Measurements from ENCODE around the gene PKD1.

Gene PKD1

DNA sequence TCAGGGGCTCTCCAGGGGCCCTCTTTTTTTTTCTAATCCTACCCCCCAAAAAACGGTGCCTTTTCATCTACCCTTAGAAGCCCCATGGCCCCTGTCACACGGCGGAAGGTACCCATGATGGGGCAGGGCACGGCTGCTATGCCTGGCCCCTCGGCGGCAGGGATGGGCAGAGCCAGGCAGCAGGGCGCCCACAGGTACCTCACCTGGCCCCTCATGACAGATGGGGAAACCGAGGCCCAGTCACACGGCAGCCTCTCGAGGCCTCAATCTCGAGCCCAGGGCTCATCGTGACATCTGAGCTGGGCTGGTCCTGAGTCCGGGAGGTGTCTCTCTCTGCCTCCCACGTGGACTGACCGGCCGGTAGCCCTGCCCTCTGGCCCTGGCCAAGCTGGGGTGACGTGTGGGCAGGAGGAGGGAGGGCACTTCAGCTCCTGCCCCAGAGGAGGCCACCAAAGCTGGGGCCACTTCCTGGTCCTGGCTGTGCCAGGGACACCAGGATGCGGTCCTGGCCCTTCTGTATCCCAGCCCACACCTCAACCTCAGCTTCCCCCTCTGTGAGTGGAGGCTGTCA lies 31.5 kb upstream of the PKD1 start:
- DNase-seq: no peak

DNA sequence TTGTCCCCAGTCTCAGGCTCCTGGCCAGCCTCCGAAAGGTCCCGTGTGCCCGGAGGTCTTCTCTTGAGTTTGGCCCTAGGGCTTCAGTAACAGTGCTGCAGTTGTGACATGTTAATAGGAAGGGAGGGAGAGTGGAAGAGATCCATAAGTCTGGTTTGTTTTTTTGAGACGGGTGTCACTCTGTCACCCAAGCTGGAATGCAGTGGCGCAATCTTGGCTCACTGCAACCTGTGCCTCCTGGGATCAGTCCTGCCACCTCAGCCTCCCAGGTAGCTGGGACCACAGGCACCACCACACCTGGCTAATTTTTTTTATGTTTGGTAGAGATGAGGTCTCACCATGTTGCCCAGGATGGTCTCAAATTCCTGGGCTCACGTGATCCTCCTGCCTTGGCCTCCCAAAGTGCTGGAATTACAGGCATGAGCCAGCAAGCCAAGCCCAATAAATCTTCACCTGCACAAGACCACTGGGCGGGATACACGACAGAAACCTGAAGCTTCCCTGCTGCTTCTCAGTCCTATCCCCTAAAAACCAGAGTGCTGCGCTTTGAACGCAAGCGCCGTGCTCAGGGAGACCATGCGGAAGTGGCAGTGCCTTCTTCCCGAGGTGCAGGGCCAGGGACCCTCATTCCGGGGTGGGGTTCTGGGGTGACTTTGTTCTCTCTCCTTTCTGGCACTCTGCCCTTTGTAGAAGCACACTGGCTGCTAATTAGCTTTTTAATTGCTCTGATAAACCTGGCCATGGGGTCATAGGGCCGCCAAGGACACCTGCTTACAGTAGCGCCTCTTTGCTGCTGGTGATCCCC lies 30.8 kb upstream of the PKD1 start:
- DNase-seq: no peak

DNA sequence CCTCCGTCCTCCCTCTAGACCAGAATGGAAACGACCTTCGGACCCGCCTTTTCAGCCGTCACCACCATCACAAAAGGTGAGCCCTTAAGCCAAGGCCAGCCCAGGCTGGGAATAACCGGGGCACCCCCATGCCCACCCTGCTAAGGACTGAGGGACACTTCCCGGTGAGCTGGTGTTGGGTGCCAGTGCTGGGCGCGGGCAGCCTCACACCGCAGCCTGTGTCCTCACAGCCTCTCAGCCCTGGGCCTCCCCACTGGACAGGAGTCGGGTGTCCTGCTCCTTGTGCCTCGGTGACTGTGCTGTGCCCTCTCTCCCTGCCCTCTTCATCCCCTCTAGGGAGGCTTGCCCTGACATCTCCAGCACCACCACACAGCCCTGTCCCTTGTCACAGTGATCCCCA lies 30.2 kb upstream of the PKD1 start:
- no peak for DNase-seq

DNA sequence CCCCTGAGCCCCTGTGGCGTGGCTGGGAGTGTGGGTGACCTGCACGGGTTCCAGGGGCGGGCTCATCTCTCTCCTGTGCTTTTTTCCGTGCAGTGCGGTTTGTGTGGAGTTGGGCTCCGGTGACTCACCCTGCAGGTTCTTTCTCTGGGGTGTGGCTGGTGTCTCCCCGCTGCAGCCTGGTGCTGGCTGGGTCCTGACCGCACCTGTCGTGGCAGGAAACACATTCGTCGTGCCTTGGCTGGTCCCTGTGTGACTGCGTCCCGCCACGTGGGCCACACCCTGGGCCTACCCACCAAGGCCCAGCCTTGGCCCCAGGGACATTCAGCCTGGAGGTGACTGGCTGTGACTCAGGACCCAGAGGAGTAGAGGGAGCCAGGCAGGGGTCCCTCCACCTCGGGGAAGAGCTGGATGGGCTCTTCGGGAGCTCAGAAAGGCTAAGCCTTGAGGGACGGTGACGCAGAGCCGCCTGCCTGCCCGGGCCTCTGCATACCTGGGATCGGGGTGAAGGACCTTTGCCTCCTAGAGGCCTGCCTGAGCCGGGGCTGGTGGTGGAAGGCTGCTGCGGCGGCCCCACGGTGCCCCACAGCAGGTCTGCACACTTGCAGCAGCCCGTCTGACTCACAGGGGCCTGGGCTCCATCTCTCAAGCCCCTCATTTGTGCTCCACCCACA lies 27.6 kb upstream of the PKD1 start:
- DNase-seq: no peak

DNA sequence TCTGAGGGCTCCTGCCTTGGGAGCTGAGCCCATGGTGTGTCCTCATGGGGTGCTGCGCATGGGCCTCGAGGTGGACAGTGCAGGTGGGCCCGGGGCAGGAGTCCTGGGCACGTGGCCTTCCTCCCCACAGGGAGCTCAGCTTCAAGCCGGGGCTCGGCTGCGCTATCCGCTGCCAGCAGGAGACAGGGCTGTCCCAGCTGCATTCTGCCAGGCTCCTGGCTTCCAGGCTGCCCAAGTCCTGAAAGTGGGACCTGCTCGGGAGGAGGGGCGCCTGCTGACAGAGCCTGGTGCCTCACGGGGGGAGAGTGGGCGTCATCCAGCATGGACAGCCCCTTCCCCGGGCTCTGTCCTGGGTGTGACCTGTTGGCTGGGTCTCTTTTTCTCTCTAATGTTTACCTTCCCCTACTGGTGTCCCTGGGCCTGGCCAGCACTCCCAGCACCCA lies 27.0 kb upstream of the PKD1 start:
- DNase-seq: no peak

DNA sequence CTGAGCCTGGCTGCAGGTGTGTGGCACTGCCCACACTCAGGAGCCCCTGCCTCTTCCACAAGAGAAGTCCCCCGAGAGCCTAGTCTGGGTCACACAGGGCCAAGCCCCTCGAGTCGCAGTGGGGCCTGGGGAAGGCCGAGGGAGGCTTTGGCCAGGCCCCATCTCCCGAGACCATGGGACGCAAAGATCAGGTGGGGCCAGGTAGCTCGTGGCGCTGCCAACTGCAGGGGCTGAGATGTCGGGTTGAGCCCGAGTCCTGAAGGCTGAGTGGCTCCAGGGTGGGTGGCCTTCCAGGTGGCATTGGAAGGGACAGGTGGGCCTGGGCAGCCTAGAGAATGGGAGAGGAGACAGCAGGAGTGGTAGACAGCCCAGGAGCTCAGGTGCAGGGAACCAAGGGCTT lies 26.2 kb upstream of the PKD1 start:
- DNase-seq: no peak

DNA sequence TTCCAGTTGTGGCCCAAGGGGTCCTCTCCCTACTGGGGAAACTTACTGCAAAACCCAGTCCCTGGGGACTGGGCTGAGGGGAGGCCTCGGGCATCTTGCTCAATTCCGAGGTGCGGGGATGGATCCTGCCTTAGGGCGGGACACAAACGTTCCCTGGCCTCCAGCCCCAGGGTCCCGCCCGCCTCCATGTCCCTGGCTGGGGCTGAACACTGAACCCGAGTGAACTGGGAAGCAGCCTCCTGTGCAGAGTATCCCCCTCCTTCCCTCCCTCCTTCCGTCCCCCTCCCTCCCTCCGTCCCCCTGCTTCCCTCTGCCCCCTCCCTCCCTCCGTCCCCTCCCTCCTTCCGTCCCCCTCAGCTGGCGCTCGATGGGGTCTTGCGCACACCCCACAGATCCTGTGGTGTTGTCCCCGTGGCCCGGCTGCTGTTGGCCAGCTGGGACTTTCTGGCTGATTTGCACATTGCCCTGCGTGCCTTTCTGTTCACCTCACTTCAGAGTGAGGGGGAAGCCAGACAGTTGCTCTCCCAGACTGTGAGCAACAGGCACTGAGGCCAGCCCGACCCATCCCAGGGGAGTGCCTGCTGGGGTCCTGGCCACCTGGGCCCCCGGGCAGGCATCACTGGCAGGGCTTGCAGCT lies 25.3 kb upstream of the PKD1 start:
- DNase-seq: no peak

DNA sequence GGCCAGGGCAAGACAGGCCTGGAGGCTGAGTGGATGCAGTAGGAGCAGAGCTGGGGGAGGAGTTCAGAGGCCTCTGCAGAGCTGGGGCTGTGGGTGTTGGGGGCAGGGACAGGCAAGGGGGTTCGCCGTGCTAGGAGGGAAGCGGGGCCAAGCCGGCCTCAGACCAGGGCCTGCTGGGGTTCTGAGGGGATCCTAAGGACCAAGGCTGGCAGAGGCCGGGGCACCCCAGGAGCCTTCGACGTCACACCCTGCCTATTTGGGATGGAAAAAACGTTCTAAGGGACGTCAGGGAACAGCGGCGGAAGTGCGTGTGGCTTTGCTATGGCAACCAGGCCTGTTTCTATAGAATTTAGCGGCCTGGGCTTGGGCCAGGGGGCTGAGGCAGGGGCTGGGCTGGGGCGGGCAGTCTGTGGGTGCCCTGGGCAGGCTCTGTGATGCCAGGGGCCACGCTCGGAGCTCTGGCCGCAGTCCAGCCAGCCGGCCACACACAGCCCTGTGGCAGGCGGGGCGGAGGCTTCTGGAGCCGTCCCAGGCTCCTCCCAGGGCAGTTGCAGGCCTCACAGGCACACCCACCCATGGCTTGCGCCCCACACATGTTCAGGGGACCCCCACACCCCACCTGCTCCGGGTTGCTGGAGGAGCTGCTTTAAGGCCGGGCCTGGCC lies 23.6 kb upstream of the PKD1 start:
- no peak for DNase-seq

DNA sequence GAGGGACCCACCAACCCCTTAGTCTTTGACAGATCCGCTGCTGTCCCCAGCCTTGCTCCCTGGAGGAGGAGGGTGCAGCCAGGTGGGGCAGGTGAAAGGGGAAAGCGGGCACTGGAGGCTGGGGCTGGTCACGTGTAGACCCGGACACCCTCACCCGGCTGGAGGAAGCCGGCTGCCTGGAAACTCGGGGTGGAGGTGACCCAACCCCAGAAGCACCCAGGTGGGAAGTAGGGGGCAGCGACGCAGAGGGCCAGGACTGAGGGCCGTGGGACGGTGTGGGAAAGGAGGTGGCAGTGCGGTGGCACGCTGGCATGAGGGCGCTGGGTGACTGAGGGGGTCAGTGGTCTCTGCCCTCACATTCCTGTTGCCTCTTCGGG lies 22.6 kb upstream of the PKD1 start:
- DNase-seq: no peak

DNA sequence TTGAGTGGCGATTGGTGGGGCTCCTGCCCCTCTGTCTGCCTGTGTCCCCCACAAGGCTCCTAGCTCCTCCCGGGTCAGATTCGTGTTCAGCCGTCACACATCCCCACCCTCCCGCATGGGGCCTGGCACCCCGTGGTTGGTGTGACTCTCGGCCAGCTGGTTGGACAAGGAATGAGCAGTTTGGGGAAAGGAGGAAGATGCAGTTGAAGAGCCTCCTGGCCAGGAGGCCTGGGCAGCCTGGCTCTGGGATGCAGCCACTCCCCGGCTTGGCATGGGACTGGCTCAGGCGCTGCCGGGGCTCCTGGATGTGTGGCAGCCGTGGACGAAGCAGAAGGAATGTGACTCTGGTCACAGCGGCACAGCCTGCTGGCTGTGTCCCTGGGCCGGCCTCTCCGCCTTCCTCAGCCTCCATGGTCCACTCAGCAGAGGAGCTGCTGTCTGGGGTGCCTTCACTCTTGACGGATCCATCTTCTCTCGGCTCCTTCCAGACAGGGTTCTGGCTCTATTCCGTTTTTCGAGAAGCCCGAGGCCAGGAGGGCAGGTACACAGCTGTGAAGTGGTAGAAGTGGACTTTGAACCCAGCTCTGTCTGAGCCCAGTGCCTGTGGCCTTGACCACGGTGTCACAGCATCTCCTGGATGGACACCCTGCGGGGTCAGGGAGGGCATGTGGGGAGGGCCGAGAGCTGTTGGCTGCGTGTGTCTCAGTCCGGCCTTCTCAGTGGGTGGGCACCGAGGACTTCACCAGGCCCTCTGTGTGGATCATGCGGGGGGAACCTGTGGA lies 22.0 kb upstream of the PKD1 start:
- DNase-seq: no peak

DNA sequence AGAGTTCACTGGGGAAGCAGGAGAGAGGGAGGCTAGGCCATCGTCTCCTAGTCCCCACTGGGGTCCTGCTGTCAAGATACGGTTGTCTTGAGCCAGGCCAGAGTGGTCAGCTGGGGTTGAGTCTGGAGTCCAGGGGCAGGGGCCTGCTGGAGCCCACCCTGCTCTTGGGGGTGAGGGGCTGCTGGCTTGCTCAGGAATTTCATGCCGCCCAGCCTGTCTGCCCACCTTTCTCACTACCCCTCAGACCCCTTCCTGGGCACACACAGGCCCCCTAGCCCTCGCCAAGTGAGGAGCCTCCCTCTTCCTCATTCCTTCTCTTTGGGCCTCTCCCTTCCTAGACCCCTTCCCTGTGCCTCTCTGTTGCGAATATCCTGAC lies 21.1 kb upstream of the PKD1 start:
- DNase-seq: no peak

DNA sequence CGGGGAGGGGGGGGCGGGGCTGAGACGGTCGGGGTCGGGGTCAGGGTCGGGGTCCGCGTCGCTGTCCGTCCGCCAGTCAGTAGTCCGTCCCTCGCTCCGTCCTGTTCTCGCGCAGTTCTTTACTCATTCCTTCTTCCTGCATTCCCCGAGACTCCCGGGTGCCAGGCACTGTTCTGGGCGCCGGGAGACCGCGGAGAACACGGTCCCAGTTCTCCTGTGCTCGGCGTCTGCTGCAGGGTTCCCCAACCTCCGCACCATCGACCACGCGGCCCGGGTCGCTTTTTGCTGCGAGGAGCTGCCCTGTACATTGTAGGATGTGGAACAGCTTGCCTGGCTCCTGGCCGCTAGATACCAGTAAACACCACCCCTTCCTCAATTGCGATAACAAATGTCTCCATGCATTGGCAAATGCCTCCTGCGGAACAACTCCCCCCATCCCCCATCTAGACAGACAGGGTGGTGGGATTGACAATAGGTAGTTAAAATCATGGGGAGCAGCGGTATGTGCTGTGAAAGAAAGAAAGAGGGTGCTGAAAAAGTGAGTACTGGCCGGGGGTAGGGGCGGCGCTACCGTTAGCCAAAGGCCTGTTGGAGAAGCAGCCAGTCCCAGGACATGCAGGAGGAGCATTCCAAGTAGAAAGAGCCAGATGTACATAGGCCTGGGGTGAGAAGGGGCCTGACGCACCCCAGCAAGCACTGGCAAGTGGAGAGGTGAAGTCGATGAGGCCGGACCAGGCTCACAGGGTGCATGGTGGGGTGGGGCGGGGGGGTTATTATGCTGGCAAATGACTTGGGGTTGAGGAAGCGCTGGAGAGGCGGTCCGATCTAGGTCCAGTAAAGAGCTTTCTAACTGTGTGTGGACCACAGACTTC lies 20.5 kb upstream of the PKD1 start:
- peak; percentile 19 to 51 (median 42) for DNase-seq

DNA sequence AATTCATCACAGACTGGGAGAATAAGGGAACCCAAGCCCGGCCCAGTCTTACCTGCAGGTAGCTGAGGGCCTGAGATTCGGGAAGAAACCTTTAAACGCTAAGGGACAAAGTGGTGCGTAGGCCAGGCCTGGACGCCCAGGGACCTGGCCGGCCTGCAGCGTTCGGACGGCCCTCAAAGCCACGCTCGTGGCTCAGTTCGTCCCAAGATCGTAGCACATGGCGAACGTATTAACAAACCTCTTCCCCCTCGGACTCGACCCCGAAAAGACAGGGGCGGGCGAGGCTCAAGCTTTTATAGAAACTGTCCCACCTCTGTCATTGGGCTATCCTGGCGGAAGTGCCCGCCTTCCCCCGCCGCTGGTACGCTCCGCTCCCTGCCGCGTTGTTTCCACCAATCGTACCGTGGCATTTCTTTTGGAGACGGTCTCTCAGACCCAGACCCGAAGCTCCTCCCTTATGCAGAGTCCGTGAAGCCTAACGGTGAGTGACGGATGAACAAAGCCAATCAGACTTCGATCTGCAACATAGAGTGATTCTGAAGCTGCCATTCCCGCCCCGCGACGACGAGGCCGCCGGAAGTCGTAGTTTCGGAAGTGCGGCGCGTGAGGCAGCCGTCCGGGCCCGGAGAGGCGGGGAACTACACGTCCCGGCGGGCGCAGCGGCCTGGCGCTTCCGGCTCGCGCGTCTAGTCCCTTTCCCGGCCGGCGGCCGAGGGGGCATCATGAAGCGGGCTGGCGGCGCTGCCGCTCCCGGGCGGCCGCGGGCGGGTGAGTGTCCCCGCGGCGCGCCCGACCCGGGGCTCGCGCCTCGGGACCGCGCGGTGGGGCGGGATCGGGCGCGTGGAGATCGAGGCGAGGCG lies 19.6 kb upstream of the PKD1 start, which contains the start of gene TRAF7:
Gene TRAF7 (plus strand): TSS at position 692 of the 860 bp plus-strand sequence. CDS start 8,139 bp downstream, outside the sequence.
- peak; percentile 99 to 100 (median 100) for DNase-seq

DNA sequence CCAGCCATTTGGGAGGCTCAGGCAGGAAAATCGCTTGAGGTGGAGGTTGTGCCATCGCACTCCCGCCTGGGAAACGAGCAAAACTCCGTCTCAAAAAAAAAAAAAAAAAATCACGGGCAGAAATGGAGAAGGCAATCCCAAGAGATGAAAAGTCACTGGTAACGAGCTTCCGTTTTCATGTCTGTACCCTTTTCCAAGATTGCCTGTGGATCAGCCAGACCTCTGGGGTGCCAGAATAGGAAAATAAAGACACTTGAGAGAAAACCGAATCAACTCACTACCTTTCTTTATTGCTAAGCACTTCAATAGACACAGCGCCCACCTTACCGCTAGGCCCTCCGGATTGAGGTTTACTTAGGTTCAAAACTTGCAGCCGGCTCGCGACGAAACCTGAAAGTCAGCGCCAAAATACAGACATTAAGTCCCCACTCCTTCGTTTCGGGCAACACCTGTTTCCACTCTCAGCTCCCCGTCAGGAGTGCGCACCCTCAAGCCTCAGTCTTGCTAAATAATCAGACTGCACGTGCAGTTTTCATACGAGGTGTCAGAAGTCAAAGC lies 18.9 kb upstream of the PKD1 start:
- peak; percentile 22 to 49 (median 25) for DNase-seq

DNA sequence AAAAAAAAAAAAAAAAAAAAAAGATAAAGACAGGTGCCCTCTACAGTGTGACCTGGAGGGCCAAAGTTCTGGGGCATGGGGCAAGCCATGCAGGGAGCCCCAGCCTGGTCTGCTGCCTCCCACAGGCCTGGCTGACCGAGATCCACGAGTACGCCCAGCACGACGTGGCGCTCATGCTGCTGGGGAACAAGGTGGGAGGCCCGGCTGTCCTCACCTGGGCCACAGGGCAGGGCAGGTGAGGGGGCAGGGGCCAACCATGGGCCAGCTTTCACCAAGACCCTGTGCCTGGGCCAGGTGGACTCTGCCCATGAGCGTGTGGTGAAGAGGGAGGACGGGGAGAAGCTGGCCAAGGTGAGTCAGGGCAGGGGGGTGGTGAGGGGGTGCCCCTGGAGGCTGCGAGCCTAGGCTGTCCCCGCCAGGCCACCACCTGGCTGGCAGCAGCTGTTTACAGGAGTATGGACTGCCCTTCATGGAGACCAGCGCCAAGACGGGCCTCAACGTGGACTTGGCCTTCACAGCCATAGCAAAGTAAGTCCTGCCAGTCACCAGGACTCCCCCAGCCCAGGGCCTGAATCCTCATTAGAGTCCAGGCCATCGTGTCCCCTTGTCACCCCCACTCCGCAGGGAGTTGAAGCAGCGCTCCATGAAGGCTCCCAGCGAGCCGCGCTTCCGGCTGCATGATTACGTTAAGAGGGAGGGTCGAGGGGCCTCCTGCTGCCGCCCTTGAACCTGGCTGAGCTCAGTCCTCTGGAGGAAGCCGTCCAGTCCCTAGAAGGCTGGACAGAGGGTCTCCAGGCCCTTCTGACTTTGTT lies 17.2 kb upstream of the PKD1 start:
- no peak for DNase-seq

DNA sequence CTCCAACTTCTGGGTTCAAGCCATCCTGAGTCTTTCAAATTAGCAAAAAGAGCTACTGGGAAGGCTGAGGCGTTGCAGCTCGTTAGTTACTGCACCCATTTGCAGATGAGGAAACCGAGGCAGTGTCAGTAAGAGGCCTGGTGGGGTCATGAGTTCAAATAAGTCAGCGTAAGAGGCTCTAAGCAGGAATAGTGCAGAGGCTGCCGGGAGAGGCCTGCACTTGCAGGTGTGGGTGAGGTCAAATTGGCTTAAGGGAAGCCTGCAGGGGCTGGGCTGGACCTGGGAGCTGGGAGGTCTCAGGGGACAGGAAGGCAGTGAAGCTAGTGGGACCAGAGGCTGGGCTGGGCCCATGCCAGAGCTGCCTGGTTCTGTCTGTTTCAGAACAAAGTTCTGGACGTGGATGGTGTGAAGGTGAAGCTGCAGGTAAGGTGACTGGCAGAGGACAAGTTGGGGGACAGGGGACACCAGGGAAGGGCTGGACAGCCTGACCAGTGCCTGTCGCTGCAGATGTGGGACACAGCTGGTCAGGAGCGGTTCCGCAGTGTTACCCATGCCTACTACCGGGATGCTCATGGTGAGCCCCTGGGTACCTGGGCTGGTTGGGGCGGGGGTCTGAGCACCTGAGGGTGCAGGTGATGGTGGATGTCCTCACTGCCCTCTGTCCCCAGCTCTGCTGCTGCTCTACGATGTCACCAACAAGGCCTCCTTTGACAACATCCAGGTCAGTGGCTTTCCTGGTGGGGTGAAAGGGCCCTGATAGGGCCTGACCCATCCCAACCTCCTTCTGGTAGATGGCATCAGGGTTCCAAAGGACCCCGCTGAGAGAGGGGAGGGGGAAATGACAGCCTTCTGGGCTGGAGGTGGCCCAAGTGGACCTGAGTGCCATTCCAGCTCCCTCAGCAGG lies 15.7 kb upstream of the PKD1 start:
- no peak for DNase-seq

DNA sequence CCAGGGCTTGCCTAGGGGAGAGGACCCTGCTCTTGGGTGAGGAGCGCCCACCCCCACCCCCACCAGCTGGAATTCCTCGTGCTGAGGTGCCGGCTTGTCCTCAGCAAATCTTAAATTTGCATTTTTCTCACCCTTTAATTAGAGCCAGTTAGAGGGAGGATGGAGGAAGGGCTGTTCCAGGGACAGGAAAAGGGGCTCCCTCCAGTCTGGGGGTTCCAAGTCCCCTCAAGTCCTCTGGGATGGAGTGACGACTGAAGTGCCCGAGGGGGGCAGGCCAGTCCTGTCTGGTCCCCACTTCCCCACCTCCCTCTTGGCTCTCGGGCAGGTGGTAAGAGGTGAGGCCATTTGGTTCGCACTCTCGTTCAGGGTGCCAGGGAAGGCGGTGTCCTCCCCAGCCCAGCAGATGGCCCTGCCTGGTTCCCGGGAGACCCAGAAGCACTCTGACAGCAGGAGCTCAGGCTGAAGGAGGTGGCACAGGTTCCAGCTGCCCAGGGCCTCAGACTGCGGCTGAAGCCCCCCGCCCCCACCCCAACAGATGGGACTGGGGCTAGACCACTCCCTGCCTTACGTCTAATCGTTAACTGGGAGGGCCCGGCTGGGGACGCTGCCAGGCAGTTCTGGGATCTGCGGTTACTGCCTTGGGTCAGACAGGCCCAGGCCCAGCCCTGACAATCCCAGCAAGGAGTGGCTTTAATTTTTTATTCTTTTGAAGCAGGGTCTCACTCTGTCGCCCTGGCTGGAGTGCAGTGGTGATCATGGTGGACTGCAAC lies 14.9 kb upstream of the PKD1 start:
- DNase-seq: no peak

Measured in suppressor macrophage (primary cell).